Pancreas (tissue), 10 donors: Measurements from ENCODE around the gene OGT. TPM values are rescaled to one million over a fixed set of nuclear protein-coding genes. Genes with fewer than 3 reads are reported as not detected.
A peak's percentile ranks its signal among the peaks of the same experiment; 100 is the strongest.

Experiments
- ATAC-seq, 4 donors: fragments of 200-7000 bp; cut with Tn5 transposase; one replicate each; pipeline versions ENCODE4 v1.8.0 to v1.9.1; 2020; ENCODE audit warnings: mild to moderate bottlenecking in 4 of 4, moderate library complexity in 4 of 4
- DNase-seq, 6 donors: peaks; one replicate each; pipeline ENCODE4 v3.0.0-alpha.2; 2020
- FAIRE-seq: peaks from 2 replicates; lab custom pipeline; 2012; peaks lifted over from hg19 to GRCh38; lab: Jason Lieb, UNC
- H3K27ac ChIP-seq, 4 donors: fragments of 200-600 bp; sonication (generic); 1 replicate in 3 of 4; 2 replicates in 1 of 4; pipeline versions ENCODE4 v1.5.0 to v1.8.0; 2020
- H3K27me3 ChIP-seq, 4 donors: fragments of 200-600 bp; one replicate each; pipeline ENCODE4 v1.8.0; 2021
- H3K36me3 ChIP-seq, 3 donors: fragments of 200-600 bp; sonication (generic) in 1 of 3; one replicate each; pipeline versions ENCODE4 v1.5.0 to v1.8.0; 2020 to 2021
- H3K4me1 ChIP-seq, 3 donors: fragments of 200-600 bp; one replicate each; pipeline ENCODE4 v1.8.0; 2021
- H3K4me3 ChIP-seq, 4 donors: fragments of 200-600 bp; sonication (generic) in 2 of 4; one replicate each; pipeline versions ENCODE4 v1.5.0 to v1.8.0; 2020 to 2021
- H3K9me3 ChIP-seq, 4 donors: fragments of 200-600 bp; one replicate each; pipeline ENCODE4 v1.8.0; 2021
- WGBS, 2 donors: extraction: QIAGEN DNeasy Blood & Tissue Kit; methylation state at CpG; one replicate each; pipeline ENCODE4 v1.1.7; 2013; 5-methylcytosine and 5-hydroxymethylcytosine counted together
- intact Hi-C, 3 donors: fragments of 100-400 bp; cut with DNase I; formaldehyde crosslinking; loops; one replicate each; pipeline versions ENCODE4 v1.11.1 to v1.14.2; 2022
- polyA plus RNA-seq, 2 donors: library from polyadenylated mRNA; stranded (reverse); fragments of 200-250 nt; gene quantifications; one replicate each; pipeline ENCODE4 v1.2.3, GENCODE V29; 2013
- total RNA-seq, 6 donors: library from RNA; stranded (reverse); fragmentation: NEBNext Ultra II Directional in 4 of 6; extraction: Animal tissue kit (Norgen Biotek cat#: 25700) in 4 of 6; gene quantifications; one replicate each; pipeline versions ENCODE4 v1.2.1 to v1.2.4, GENCODE V29; 2021 to 2023
- TF ChIP-seq, protein P1 (sequence below), 4 donors: fragments of 200-600 bp; sonication (generic) in 3 of 4; IDR thresholded peaks; one replicate each; pipeline versions ENCODE4 v1.5.0 to v1.8.0; 2021; ENCODE audit warnings: antibody characterized with exemption in 4 of 4
- donor health status: healthy with polysubstance abuse.
- donor health status: DM: no; HTN: no; CAD: no; lungs with moderate emphysema.
- donor health status: DM: no; HTN: no; CAD: no.
- donor health status: control.
- donor health status: control.
- donor health status: Bipolar disorder and iron deficiency.
- donor health status: DM: yes; HTN: yes; CAD: no.
- donor health status: DM: no; HTN: no; CAD: no.
- donor health status: DM: no; HTN: no; CAD: no.
- donor health status: DM: yes; HTN: yes; CAD: no.

OGT gene
- total and polyA plus RNA-seq, 8 donors, result 47.8 to 118 (median 74.5) TPM

DNA sequence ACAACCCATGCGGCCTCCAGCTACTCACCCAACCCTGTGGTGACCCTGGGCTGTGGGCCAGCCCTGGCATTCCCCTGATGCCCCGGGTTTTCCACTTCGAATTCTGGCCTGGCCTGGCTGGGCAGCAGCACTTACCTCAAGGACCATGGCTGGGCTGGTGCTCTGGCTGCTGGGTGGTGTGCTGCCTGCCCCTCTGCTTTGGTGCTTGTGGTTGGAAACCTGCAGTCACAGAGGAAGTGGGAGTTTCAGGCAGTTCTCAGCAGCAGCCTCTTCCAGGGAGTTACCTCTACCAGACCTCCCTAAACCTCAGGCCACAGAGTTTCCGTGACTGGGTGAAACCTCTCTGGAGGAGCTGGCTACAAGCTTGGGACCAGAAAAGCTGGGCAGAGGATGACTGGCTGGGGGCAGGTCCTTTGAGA is 85.4 kb downstream of the OGT start, which contains the start of gene CXCR3:
TSS of gene CXCR3 (minus strand) at position 209 of the 419 bp plus-strand sequence. CDS start at position 147, 62 bp downstream.
- Histone ChIP-seq H3K4me3 (no peak within 1 kb of the TSS), H3K27ac (peak within 1 kb of the TSS in 1 of 4 donors; percentile 5), H3K9me3 (no peaks in the 10 kb centered on the region), H3K4me1 (no peaks in the 10 kb centered on the region), H3K27me3 (no peaks in the 10 kb centered on the region), H3K36me3 (no peaks in the 10 kb centered on the region)
- TF ChIP-seq, protein P1, sequence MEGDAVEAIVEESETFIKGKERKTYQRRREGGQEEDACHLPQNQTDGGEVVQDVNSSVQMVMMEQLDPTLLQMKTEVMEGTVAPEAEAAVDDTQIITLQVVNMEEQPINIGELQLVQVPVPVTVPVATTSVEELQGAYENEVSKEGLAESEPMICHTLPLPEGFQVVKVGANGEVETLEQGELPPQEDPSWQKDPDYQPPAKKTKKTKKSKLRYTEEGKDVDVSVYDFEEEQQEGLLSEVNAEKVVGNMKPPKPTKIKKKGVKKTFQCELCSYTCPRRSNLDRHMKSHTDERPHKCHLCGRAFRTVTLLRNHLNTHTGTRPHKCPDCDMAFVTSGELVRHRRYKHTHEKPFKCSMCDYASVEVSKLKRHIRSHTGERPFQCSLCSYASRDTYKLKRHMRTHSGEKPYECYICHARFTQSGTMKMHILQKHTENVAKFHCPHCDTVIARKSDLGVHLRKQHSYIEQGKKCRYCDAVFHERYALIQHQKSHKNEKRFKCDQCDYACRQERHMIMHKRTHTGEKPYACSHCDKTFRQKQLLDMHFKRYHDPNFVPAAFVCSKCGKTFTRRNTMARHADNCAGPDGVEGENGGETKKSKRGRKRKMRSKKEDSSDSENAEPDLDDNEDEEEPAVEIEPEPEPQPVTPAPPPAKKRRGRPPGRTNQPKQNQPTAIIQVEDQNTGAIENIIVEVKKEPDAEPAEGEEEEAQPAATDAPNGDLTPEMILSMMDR (IDR thresholded peaks at IDR 0.05), result no peak
- DNase-seq (peak in 4 of 6 donors; percentile 26 to 67 (median 38)), ATAC-seq (peak in 3 of 4 donors; percentile 19 to 71 (median 35)), FAIRE-seq (no peak)
- WGBS, 2 donors, result 34 to 49% methylated on average over 4 of the region's 4 CpGs
- intact Hi-C loops, result no loop called here

DNA sequence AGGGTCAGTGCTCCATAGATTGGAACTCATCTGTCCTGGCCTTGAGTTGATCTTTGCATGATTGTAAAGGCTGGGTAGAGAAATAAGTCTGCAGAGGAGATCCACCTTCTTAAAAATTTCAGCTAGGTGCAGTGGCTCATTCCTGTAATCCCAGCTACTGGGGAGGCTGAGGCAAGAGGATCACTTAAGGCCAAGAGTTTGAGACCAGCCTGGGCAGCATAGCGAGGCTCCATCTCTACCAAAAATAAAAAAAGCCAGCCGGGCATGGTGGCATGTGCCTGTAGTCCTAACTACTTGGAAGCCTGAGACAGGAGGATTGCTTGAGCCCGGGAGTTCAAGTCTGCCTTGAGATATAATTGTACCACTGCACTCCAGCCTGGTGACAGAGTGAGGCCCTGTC is 85.9 kb downstream of the OGT start:
- DNase-seq (no peak), FAIRE-seq (no peak), ATAC-seq (no peak)
- Histone ChIP-seq H3K36me3 (no peaks in the 10 kb centered on the region), H3K9me3 (no peaks in the 10 kb centered on the region), H3K4me3 (no peak overlapping the region), H3K27ac (peak overlapping the region in 1 of 4 donors; percentile 5), H3K27me3 (no peaks in the 10 kb centered on the region), H3K4me1 (no peaks in the 10 kb centered on the region)
- TF ChIP-seq, protein P1 (IDR thresholded peaks at IDR 0.05), result no peak
- intact Hi-C loops, result no loop called here
- 92% methylated on average over 3 of the region's 3 CpGs for WGBS, 2 donors

- intact Hi-C loops, result no loop called here
- 83 to 96% methylated on average over 8 of the region's 8 CpGs for WGBS, 2 donors
- H3K4me3 ChIP-seq, result no peak overlapping the region
- DNase-seq (no peak), ATAC-seq (no peak), FAIRE-seq (no peak)
- no peak overlapping the region for H3K27ac ChIP-seq
- TF ChIP-seq, protein P1 (IDR thresholded peaks at IDR 0.05), result no peak
- no peaks in the 10 kb centered on the region for H3K36me3 ChIP-seq
- H3K4me1 ChIP-seq, result no peaks in the 10 kb centered on the region
- no peaks in the 10 kb centered on the region for H3K9me3 ChIP-seq
- H3K27me3 ChIP-seq, result no peaks in the 10 kb centered on the region
Measured at GRCh38 chrX:71619193-71619592, 86.3 kb downstream of the OGT start.

DNA sequence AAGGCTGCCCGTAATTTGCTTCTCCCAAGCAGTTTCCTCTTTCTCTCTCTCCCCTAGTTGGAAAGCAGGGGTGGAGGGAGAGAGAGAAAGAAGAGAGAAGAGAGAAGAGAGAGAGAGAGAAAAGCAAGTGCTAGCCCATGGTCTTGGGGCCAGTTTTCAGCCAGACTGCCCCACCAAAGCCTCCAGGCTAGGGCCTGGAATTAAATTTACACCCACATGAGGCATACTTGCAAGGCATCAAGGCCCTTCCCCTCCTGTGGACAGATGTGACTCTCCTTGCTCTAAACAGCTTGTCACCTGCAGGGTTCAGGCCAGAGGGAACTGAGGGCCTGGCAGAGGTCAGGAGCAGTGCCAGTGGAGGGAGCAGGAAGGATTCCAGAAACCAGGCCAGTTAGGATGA is 87.1 kb downstream of the OGT start:
- Histone ChIP-seq H3K27me3 (no peaks in the 10 kb centered on the region), H3K4me3 (no peak overlapping the region), H3K4me1 (no peaks in the 10 kb centered on the region), H3K36me3 (no peaks in the 10 kb centered on the region), H3K9me3 (no peaks in the 10 kb centered on the region), H3K27ac (no peak overlapping the region)
- TF ChIP-seq, protein P1 (IDR thresholded peaks at IDR 0.05), result no peak
- WGBS, 2 donors, result 60 to 88% methylated on average over 1 of the region's 1 CpG
- intact Hi-C loops, result no loop called here
- DNase-seq (no peak), ATAC-seq (no peak), FAIRE-seq (no peak)

DNA sequence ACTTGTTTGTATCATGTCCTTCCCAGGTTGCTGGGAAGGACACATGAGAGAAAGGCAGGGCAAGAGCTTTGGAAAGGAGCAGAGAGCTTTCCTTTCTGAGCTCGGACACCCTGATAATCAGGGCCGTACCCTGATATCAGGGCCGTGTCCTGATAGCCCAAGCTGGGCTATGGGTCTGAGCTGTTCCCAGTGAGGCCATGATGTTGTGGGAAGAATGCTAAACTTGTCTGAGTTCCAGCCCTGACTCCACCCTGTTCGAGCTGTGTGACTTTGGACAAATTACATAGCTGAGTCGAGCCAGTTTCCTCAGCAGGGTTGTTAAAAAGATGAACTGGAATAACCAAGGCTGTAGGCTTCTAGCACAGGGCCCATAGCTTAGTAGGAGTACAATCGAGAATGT is 88.7 kb downstream of the OGT start:
- no peaks in the 10 kb centered on the region for H3K9me3 ChIP-seq
- H3K27ac ChIP-seq, result no peak overlapping the region
- 54 to 63% methylated on average over 6 of the region's 6 CpGs for WGBS, 2 donors
- no peaks in the 10 kb centered on the region for H3K27me3 ChIP-seq
- FAIRE-seq (no peak), DNase-seq (no peak), ATAC-seq (no peak)
- TF ChIP-seq, protein P1 (IDR thresholded peaks at IDR 0.05), result no peak
- H3K36me3 ChIP-seq, result no peaks in the 10 kb centered on the region
- intact Hi-C loops, result no loop called here
- H3K4me3 ChIP-seq, result no peak overlapping the region
- no peaks in the 10 kb centered on the region for H3K4me1 ChIP-seq
